Fibroblast of villous mesenchyme (primary cell): ENCODE data around the gene ATP6V0E1. TPM values are rescaled to one million over a fixed set of nuclear protein-coding genes. Genes with fewer than 3 reads are reported as not detected.

ENCODE experiments used
- DNase-seq: peaks from one replicate; pipeline ENCODE4 v3.0.0-alpha.2; 2010; ENCODE audit warnings: low read depth
- H3K4me3 ChIP-seq: 2 replicates; pipeline ENCODE4 v1.5.1; 2011; ENCODE audit warnings: low read depth, mild to moderate bottlenecking, low read length
- total RNA-seq: library from RNA; depleted of rRNA; stranded (reverse); fragments of >200 nt; gene quantifications from 2 replicates; pipeline ENCODE4 v1.2.3, GENCODE V29; 2012
- TF ChIP-seq, protein P1 (sequence below): IDR thresholded peaks from 2 replicates; pipeline ENCODE4 v1.5.1; 2012; ENCODE audit warnings: low read depth, mild to moderate bottlenecking, low read length; ENCODE audit not compliant: insufficient read depth

The ATP6V0E1 gene
- 142 and 177 TPM in 2 replicates for total RNA-seq

DNA sequence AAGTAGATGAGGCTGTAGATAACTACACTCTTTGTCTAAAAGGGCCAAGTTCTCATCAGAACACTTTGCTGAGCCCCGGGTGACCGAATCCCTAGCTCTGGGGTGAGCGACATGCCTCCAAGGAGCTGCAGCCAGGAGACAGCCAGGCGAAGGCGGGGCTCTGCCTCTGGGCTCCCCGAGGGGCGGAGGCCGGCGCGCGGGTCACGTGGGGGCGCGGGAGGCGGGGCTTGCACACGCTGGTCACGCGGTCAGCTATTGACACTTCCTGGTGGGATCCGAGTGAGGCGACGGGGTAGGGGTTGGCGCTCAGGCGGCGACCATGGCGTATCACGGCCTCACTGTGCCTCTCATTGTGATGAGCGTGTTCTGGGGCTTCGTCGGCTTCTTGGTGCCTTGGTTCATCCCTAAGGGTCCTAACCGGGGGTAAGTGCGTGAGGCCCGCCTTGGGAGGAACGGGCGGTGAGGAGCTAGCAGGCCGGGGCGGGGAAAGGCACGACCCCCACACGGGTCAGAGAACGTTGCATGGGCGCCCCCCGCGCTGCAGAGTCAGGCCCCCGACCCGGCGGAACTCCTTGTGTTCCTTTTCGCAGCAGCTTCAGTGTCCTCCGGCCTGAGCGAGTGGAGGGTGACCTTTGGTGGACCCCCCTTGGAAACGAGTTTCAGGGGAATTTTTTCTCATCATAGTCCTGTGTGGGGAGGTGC, at the start of gene ATP6V0E1:
Gene ATP6V0E1 (plus strand): TSS at position 230 of the 702 bp plus-strand sequence. CDS start 90 bp downstream, at position 320.
- peak within 1 kb of the TSS; percentile 76 for H3K4me3 ChIP-seq
- TF ChIP-seq, protein P1, sequence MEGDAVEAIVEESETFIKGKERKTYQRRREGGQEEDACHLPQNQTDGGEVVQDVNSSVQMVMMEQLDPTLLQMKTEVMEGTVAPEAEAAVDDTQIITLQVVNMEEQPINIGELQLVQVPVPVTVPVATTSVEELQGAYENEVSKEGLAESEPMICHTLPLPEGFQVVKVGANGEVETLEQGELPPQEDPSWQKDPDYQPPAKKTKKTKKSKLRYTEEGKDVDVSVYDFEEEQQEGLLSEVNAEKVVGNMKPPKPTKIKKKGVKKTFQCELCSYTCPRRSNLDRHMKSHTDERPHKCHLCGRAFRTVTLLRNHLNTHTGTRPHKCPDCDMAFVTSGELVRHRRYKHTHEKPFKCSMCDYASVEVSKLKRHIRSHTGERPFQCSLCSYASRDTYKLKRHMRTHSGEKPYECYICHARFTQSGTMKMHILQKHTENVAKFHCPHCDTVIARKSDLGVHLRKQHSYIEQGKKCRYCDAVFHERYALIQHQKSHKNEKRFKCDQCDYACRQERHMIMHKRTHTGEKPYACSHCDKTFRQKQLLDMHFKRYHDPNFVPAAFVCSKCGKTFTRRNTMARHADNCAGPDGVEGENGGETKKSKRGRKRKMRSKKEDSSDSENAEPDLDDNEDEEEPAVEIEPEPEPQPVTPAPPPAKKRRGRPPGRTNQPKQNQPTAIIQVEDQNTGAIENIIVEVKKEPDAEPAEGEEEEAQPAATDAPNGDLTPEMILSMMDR, result no peak

DNA sequence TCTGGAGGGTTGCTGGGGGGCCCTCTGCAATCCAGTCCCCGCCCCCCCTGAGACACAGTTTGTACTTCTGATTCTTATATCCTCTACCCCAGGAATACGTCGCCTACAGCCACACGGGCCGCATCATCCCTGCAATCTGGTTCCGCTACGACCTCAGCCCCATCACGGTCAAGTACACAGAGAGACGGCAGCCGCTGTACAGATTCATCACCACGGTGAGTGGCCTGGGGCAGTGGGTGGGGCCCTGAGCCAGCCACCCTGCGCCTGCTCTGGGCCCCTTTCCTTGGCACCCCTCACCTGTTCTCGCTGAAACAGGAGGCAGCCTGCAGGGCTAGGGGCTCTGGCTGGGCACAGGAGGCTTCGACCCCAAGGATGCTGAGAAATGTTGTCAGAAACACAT, 48.5 kb upstream of the ATP6V0E1 start:
- TF ChIP-seq, protein P1, result no peak

More for the DNA sequence above, at the start of gene ATP6V0E1:
- DNase-seq, result peak; percentile 94

DNA sequence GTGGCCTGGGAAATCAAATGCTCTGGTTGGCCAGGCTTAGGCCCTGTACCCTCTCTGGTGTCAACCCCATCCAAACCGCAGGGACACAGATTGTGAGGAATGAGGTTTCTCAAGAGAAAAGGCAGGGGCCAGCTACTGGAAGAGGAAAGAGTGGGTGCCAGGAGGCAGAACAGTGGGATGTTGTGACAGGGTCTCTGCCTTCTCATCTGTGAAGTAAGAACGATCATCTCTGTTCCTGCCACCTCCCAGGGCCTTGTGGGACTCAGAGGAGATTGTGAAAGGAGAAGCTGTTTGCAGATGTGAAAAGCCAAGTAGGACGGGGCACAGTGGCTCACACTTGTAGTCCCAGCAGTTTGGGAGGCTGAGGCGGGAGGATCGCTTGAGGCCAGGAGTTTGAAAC, 47.2 kb upstream of the ATP6V0E1 start:
- H3K4me3 ChIP-seq, result no peak overlapping the region
- no peak for DNase-seq
- TF ChIP-seq, protein P1, result no peak

More for the DNA sequence above, 48.5 kb upstream of the ATP6V0E1 start:
- DNase-seq, result no peak
- H3K4me3 ChIP-seq, result no peak overlapping the region

DNA sequence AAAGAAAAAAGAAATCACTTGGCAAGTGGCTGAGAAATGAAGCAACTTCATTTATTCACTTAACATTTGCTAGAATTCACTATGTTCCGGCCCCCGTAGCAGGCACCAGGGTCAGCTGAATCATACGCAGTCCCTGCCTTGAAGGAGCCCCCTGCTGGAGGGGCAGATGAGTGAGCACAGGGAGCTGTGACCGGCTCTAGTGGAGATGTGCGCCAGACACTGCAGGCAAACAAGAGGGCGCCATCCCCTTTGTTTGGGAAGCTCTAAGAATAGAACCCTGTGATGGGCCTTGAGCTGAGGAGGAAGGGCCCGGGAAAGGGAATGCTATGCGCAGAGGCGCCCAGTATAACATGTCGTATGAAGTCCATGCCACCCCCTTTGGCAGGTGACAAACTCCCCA, 44.5 kb upstream of the ATP6V0E1 start:
- no peak overlapping the region for H3K4me3 ChIP-seq
- DNase-seq, result no peak
- TF ChIP-seq, protein P1, result peak; percentile 40

DNA sequence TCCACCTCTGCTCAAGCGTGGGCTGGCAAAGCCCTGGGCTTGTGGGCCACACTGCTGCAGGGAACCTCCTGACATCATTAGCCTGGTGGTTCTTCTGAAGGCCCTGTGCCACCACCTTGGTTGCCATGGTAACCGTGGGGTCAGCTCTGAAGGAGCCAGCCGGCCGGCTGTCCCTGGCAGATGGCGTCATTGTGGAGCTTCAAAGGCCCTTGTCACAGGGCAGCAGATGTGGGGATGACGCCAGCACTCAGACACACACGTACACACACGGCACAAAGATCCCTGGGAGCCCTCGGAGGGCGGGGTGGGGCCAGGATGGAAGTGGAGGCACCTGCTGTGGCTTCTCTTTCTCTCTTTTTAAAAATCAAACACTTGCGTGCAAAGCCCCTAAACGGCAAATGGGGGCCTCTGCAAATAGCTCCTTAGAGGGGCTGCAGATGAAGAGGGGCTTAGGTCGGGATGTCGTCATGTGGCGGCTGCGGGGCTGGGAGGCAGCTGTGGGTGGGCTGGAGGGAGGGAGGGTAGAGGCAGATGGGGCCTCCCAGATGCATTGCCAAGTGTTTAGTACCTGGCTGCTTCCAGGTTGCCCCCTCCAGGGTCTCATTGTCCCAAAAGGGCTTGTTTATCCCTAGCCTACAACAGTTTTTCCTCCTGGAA, 43.8 kb upstream of the ATP6V0E1 start:
- DNase-seq, result no peak
- TF ChIP-seq, protein P1, result no peak
- H3K4me3 ChIP-seq, result no peak overlapping the region

DNA sequence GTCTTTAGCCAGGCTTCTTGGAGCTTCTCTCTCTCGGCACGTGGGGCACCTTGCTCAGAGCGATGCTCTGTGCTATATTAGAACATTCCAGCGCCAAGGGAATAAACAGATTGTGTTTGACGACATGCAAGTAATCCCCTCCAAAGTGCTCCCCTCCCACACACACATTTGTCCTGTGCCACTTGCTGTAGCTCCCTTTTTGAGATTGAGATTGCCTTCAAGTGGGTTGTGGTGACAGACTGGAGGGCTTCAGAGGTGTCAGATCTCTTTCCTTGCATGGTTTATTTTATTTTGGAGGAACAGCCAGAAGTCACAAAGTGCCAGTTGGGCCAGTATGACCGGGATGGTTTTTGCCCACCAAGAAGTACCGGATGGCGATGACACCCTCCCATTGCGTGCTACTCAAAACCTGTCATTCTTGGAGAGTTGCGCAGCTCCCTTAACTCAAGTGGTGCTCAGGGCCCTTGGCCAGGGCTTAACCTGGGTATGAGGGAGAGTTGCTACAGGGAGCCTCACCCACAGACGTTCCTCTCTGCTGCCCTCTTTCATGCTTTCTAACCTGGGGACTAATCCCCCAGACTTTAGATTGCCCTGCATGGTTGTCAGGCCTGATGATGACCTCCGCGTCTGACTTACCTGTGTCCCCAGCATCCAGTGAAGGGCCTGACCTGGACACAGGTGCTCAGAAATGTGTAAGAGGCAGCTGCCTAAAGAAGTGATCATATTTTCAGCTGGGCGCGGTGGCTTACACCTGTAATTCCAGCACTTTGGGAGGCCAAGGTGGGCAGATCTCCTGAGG, 43.1 kb upstream of the ATP6V0E1 start:
- no peak for DNase-seq
- H3K4me3 ChIP-seq, result no peak overlapping the region
- TF ChIP-seq, protein P1, result no peak
